Stimulated activated CD8-positive, alpha-beta memory T cell treated with anti-CD3 and anti-CD28 coated beads, Interleukin-4, amount 100 ng/mL, for 48 hours (primary cell): ENCODE data around the gene UPP2.

Source experiments
- DNase-seq: peaks from one replicate; pipeline ENCODE4 v3.0.0-alpha.2; 2020

The UPP2 gene

DNA sequence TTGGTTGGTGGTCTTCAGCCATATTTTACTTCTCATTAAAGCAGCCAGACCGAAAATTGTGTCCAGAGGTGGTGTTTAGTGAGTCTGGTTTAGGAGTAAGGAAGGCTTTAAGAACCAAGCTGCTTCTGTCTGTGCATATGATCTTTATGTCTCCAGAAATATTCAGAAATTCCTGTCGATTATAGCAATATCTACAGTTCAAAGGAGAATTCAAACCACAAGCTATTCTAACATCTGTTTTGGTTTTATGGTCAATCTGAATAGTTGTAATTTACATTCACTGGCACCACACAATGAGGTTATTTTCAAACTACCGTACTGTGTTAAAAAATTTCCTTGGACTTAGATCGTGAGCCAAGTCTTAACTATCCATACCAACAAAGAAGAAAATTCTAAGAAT lies 11.3 kb downstream of the UPP2 start:
- no peak for DNase-seq

DNA sequence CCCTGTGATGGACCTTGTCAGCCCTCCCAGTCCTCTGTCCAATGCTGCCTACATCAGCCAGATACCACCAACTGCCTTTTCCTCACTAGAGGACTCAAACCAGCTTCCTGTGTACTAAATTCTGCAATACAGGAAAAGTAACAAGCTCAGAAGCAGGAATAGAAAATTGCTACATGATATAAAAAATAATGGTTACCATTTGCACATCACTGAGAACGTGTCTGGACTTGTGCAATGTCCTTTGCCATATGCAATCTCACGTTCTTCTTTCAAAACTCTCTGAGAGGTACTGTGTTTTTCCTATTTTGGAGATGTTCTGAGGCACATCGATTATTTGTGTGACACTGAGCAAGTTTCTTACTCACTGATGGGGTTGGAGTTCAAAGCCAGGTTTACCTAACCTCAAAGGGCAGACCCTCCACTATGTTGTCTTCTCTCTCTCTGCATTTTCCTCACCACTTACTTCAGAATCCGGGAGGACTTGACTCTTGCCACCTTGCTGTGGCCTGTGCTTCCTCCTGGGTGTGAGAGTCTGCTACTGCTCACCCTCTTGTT lies 12.1 kb downstream of the UPP2 start:
- DNase-seq, result no peak

DNA sequence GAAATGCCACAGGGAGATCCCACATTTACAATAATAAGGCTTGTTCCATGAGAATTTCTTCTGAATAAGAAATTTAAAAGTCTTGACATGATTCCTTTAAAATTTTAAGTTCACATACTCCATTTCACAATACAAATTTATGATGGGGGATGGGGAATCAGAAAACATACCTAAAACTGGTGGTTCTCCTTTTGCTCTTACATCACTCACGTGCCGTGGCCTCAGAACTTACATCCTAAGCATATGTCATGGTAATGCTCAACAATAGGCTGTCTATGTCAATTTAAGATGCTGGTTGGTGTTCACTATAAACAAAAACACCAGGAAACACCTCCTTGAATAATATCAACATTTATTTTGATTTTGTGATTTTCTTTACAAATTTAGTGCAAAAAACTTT lies 12.8 kb downstream of the UPP2 start:
- no peak for DNase-seq

DNA sequence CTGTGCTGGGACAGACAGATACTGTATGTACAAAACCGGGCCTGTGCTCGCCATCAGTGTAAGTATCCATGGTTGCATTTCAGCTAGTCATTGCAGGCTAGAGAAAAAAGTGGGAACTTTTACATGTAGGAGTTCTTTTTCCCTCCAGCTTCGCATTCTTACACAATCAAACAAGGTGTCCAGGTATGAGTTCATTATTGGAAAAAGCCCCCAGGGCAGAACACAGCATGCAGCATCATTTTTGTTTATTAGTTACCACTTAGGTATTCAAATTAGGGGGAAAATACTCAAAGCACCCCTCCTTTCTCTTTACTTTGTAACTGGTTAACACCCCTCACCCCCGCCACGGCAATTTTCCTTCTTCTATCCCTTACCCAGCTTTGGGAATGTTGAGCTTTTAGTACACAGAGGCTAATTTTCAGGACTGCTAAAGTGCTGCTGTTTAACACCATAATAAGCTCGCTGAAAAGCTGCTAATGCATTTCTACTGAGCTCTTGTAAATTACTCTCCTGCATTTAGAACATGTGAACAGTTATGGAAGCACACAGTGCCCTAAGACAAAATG lies 13.6 kb downstream of the UPP2 start:
- DNase-seq, result no peak

DNA sequence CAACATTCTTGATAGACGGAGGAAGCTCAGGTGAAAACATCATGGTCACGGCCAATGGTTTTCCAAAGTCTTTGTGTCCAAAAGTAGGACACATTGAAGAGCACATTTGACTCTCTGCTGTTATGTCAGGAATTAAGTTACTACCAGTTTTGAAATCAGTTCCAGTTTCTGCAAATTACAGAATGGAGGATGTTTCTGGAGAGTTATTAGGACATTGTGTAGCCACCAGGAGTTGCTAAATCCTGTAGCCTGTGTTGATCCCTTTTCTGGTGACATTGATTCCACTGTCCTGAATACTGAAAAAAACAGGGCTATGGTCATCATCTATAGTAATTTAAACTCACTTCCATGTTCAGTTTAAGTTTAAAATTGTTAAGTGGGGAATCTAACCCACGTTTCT lies 15.3 kb downstream of the UPP2 start:
- DNase-seq, result no peak

DNA sequence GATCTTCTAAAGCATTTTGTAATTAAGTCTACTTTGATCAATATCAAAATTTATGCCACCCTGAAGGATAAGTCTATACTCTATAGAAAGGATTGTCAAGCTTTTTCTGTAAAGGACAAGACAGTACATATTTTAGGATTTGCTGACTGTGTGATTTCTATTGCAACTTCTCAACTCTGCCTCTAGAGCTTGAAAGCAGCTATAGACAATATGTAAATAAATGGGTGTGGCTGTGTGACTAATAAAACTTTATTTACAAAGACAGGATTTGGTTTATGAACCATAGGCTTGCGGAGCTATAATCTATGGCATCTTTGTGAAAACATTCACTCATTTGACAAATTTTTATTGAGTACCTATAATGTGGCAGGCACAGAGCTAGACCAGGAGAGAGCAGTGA lies 18.4 kb downstream of the UPP2 start:
- DNase-seq, result no peak

DNA sequence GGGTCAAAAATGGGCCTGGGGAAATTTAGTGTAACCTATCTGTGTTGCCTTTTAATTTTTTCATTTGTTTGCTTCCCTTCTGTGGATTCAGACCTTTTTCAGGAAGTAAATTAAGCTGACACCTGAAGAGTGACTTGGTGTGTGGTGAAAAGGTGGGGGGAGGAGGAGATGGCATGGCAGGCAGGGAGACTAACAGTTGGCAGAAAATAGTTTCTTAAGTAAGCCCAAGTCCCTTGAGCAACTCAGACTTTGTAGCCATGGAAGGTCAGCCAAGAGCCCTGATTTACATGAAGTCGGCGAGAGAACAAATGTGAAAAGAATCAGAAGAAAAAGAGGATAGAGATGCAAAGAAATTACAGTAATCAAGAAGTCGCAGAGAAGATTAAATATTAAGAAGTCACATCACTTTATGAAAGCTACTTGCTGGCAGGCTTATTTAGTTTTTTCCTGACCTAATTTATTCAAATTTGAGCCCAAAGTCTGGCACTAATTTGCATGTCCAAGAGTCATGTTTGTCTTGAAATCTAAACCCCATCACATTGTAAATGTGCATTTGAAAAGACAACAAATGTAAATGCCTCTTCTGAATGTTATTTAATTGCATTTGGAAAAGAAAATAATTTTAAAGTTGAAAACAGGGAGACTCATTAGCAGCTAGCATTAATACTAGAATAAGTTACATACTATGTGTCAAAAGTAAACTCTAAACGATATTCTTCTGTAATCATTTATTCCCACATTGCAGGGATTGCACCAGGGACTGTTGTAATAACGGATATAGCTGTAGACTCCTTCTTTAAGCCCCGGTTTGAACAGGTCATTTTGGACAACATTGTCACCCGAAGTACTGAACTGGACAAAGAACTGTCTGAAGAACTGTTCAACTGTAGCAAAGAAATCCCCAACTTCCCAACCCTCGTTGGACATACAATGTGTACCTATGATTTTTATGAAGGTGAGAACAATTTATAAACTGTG lies 19.3 kb downstream of the UPP2 start:
- no peak for DNase-seq

DNA sequence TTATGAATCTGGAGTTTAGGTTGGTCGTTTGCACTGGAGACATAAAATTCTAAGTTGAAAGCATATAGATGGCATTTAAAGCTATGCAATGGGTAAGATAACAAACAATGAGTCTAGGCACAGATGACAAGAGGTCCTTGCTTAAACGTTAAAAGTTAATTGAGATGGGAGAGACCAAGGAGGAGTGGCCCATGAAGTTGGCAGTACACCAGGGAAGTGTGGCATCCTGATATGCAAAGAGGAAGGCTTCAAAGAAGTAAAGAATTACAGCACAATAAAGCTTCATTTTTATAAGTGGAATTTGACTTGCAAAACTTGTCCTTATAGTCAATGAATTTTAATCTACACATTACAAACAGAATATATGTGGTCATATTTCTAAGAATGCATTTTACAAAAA lies 23.2 kb downstream of the UPP2 start:
- DNase-seq, result no peak

DNA sequence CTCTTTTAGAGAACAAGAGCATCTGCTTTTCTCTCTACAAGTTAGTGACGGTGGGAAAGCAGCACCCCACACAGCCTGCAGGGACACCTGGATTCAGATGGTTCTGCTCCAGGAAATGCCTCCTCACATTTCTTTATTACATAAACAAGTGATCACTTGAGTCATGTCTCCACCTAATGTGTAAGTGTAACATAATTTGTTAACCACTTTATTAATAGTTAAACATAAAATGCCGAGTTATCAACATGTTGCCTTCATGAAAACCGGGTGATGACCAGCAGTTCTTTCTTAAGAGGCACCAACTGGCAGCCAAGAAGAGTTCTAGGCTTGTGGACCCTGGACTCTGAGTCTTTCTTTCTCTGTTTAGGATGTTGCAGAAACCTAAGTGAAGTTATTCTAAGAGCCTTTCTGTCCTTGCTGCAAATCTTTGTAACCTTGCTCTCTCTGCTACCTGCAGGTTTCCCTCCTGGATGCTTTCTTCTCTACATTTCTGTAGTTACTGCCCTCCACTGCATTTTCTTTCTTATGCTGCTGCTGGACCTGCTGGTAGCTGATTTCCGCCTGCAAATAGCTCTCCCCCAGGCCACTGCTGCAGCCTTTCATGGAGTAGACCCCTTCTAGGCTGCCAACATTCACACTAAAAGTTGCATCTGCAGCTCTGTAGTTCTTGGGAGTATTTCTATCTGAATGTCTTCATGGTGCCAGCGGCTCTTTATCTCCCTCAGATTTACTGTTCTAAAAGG lies 24.3 kb downstream of the UPP2 start:
- DNase-seq, result no peak

DNA sequence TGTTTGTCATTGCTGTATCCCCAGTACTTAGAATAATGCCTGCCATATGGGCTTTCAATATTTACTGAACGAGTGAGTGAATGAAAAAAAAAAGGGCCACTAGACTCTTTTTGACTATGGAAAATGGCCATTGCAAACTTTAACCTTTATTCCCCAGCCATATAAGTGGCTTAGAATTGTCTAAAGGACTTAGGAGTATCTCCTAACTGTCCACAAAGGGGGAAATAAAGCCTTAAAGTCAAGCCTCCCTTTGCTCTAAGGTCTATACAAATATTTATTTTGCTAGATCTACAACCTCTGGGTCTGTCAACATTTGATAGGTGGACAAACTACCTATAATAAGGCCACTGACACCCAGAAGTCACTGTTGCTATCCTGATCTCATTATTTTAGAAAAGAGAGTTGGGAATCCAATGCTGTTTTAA lies 25.7 kb downstream of the UPP2 start:
- DNase-seq, result no peak

DNA sequence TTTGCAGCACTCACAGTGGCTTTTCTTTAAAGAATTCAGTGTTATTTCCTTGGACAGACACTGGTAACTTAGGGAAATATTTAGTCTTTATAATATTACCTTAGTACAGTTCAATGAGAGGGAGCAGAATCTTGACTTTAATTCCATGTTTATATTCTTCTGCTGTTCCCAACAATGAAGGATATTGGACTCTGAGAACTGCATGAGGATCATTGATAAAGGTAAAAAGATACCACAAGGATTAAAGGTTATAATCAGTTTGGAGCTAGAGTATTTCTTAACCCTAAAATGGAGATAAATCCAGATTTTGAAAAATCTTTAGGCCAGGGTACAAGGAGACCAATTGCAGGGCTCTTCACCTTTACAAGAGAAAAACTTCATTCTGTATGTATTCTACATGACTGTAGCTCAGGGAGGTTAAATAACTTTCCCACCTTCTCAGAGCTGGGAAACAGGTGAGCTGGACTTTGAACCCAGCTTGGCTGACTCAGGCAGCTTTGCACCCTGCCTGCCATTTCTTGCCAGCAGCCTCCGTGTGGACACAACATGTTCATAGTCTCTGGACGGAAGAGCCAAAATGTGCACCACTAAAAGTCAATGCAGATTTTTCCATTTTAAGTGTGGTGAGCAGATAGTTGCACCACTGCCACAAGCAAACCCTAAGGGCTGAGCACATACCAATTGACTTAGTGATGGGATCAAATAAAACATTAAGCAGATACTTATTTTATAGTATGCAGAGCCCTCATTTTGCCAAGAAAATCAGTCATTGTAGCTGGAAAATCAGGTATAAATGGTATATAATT lies 26.7 kb downstream of the UPP2 start:
- no peak for DNase-seq

DNA sequence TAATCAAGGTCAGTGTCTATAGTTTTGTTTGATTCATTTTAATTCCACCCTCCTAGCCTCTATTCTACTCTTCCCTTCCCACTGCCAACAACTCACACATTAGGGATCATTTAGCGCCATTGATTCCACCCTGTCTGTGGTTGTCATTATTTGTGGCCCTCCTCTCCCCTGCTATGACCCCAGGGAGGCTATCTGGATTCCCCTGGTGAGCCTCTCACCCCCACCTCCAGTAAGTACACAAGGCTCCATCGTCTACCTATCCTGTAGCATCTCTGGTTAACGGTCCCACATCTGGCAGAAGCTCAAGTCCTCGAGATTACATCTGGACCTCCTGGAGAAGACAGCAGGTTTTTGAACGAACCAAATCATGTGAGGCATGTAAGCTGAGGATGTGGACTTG lies 27.4 kb downstream of the UPP2 start:
- DNase-seq, result no peak

DNA sequence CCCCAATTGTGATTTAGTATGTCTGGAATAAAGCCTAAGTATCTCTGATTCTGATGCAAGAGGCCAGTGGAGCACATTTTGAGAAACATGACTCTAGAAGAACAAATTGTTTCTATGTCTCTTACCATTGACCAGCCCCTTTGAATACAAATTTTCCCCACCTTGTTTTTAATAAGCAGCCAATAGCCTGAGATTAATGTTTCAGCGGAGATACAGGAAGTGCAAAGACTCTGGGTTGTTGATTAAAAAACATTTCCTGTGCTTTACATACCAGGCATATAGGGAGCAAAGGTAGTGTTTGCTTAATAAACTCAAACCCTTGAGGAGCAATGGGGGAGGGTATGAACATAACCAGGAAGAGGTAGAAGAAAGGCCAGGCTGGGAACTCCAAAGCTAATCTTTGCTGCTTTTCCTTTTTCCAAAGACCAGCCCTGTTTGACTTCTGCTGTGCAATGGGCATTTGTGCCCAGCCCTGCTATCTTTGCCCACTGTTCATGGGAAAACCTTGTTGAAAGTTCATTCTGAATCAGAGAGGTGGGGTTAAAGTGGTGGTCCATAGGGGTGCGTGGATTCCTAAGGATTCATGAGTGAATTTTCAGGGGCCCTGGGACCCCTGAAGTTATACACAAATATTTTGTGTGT lies 29.3 kb downstream of the UPP2 start:
- no peak for DNase-seq

DNA sequence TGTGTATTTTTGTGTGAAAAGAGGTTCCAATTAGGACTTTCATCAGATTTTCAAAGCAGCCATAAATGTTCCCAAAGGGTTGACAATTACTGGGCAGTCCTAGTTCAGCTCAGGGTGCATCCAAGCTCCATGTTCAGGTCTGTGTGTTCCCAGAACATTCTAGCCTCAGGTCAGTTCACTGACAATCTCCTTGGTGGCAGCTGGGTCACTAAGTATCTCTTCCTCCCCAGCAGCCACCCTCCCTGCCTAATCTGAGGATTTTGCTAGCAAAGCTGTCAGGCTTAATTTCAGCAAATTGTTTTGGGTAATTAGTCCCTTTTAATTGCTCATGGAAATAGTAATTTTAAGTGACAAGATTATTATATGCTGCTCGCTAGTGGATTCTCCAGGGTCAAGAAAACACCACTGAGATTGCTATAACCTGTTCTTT lies 29.8 kb downstream of the UPP2 start:
- DNase-seq, result no peak

DNA sequence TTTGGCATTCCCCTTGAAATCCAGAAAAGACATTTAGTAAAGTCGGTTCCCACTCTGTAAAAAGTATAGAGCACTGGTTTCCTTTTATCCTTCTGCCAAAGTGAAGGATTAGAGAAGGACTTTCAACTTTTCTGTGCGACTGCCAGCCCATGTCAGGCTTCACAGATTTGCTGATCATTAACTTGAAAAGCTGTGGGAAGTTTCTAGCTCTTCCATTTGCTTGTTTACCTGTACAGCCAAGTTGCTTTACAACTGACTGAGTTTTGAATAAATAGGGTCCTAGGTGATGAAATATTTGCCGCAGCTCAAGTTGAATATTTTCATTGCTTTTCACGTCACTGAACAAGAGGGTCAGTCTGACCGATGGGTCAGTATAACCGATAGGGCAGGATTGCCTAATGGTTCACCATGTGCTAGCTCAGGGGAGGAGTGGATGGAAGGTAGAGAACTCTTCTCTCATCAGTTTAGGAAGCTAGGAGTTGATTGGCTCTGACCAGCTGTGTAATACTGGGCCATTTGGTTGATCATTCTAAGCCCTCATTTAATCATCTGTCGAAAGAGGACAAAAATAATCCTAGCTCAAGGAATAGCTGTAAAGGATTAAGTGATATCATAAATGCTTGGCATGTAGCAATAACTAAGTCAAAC lies 30.4 kb downstream of the UPP2 start:
- DNase-seq, result no peak

DNA sequence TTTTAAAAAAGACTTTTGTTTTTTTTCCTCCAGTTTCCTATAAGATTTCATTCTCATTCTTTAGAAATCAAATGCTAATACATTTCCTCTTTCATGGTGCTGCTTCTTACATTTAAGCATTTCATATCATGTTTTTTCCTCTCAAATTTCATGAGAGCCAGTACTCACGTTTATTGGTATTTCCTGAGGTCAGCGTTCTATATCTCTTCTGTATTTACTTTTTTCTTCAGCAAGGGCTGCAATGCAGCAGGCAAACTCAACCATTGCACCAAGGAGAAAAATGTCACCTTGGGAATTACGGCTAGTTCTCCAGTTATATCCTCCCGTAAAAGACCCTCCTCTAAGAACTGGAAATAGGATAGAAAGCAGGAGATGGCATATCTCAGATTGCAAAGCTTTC lies 32.4 kb downstream of the UPP2 start:
- DNase-seq, result no peak

DNA sequence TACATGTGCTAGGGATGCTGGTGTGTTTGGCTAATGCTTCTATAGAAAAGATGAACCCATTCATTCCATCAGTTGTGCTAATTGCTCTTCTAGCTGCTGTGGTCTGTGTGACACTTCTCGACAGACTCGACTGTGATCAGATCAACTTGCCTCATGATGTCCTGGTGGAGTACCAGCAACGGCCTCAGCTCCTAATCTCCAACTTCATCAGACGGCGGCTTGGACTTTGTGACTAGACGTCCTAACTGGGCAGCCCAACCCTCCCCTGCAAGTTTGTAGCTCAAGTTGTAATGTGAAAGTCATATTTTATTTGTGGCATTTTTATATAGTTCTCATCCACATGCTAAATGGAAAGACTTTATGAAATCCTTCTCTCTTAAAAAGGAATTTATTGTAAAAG lies 33.0 kb downstream of the UPP2 start:
- no peak for DNase-seq

DNA sequence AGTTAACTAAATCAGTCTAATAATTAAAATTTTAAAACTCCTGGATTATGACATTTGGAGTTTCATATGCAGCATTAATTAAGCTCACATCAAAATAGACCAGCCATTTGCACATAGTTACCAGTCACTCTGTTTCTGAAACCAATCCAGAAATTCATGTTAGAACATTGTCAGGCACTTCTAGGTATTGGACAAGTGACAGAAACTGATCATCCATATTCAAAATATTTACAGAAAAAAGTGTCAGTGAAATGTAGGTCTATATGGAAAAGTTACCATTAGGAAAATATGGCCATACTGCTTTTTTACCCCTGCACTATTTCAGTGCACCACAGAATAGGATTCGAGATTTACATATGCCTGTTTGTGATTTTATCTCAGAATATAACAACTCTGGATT lies 33.4 kb downstream of the UPP2 start:
- no peak for DNase-seq

DNA sequence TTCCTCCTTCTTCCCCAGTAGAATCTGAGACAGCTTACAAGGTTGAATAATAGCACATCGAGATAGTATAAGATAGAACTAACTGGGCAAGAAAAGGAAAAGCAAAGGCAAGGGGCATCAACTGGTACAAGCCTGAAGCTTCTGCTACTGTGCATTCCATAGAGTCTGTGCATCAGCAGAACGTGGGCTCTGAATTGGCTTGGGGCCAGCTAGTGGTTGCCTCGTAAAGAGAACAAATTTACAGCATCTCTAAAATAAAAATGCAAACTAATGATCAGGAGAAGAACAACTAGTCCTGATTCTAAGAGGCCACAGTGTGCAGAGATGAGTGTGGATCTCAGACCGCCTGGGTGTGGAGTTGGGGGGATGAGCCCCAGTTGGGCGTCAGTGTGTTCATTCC lies 36.6 kb downstream of the UPP2 start:
- DNase-seq, result no peak

DNA sequence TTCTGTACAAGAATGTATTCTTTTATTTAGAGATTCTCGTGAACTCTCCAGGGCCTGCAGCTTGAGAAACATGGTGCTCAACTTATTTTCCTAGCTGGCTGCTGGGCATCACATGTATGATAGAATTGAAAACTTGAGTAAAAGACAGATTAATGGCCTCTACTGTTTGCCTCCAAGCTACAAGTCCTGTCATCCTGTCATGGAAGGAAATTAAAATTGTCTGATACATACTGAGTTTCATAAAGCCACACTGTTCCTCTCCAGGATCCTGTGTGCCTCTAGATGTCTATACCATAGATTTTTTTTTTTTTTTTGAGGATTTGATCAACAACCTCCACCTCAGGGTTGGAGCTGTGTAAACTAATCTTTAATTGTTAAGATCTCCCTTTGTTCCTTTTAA lies 38.5 kb downstream of the UPP2 start:
- DNase-seq, result no peak

DNA sequence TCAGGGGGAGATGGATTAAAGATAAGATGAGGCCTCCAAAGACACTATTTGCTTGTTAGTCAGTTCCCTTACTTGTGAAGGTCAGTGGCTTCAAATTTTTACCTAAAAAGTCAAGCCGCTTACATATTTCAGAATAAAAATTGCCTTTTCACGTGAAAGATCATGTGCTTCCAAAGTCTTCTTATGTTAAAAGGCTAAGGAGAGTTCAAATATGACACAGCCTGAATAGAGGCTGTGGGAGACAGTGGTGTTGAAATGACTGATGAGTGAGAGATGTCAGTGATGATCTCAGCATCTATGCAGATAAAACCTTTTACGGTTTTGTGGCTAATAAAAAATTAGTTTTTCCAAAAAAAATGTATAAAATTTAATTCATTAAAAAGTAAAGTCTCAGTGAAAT lies 40.5 kb downstream of the UPP2 start:
- DNase-seq, result no peak
